ENCODE measurements around the gene ACOXL.

The ACOXL gene

DNA sequence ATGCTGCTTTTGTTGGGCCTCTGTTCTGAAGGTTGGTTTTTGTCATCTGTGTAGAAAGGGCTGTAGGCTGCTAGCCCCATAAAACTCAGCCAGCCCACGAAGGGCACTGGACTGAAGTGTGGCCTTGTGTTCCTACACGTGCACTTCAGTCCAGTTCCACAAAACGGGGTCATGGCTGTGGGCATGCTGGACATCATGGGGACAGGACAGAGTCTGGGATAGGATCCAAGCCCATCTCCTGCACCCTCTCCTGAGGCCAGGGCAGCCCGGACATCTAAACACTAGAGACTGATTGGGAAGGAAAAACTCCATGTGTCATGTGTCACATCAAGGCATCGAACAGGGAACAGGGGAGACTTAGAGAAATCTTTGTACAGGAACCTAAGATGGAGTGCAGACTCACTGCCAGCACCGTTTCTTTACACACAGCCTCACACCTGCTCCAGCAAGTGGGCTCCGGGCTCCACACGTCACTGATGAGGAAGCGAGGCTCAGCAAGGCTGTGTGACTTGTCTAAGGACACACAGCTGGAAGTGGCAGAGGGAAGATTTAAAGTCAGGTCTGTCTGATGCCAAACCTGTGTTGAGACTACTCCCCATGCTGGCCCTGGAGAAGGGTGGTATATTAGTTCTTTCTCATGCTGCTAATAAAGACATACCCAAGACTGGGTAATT is 313.5 kb downstream of the ACOXL start:
- Histone ChIP-seq H3K27me3 (no peaks in the 10 kb centered on the region), H3K4me3 (no peak overlapping the region)

DNA sequence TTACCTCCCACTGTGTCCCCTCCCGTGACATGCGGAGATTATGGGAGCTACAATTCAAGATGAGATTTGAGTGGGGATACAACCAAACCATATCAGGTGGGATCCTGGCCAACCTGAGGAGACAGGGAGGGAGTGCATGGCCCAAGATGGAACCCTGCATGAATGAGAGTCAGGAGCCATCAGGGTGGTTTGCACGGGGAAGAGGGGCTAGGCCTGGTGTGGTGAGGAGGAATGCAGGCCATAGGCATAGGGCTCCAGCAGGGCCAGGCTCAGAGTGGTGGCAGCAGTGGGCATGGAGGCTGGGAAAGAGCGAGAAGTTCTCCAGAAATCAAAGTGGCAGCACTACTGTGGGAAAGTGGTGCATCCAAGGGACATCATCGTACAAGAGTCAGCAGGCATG is 314.3 kb downstream of the ACOXL start:
- Histone ChIP-seq H3K4me2 (no peak overlapping the region), H3K9me3 (replicated peaks in 1 of 11) (peaks cover 8 to 23% (median 17%) of the 10 kb centered on the region in 11 experiments; a peak in 18 of 22 replicates), H3K36me3 (no peaks in the 10 kb centered on the region), H3K4me1 (peaks cover 0 to 74% (median 57%) of the 10 kb centered on the region in 10 experiments; a peak in 17 of 20 replicates), H3K9ac (no peak overlapping the region), H3K27ac (no peak overlapping the region), H3K27me3 (no peaks in the 10 kb centered on the region), H3K4me3 (no peak overlapping the region), H4K20me1 (no peaks in the 10 kb centered on the region)
- no peak for TF ChIP-seq Cebpa-rat (IDR thresholded peaks at IDR 0.05)

More for the DNA sequence above, 313.5 kb downstream of the ACOXL start:
- Histone ChIP-seq H3K9ac (no peak overlapping the region), H3K4me2 (peak overlapping the region in 7 of 11 experiments; percentile 48 to 80 (median 70); a peak in 13 of 22 replicates), H4K20me1 (no peaks in the 10 kb centered on the region), H3K27ac (no peak overlapping the region), H3K4me1 (peaks cover 0 to 69% (median 56%) of the 10 kb centered on the region in 10 experiments; a peak in 17 of 20 replicates), H3K9me3 (replicated peaks in 1 of 11) (peaks cover 8 to 23% (median 17%) of the 10 kb centered on the region in 11 experiments; a peak in 18 of 22 replicates), H3K36me3 (no peaks in the 10 kb centered on the region)
- no peak for TF ChIP-seq Cebpa-rat (IDR thresholded peaks at IDR 0.05)

DNA sequence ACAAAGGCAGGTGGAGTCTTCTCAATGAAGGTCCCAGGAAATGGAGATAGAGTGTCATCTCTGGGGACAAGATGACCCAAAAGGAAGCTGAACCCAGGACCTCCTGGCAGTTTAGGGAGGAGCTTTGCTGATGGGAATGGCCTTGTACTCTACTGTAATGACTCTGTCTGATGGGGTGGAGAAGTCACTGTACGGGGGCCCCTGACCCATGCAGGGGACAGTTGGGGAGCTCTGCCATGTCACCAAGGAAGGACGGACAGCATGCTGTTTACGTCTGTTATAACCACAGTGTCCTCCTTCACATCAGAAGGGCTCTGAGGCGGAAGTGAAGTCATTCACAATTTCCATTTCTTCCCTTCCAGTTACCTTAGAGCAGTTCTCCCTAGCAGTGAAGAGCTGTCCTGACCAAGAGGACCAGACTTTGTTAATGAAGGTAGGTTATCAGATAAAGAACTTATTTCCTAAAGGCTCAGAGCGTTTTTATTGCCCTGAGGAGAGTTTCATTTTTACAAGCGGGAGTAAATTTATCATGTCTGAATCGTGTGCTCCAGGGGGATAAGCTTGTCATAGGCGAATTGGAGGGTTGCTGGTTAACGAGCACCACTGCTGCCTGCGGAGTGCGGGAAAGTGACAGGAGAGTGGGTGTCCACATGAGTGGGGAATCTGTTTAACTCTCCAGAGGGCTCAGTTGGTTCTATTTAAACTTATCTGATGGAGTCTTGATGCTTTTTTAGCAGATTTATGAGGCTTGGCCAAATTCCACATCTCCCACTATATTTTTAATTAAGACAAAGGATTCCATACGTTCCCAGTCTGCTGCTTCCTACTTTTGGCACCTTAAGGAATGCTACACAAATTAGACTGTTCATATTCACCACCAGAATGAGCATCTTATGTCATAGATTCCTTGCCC is 316.7 kb downstream of the ACOXL start:
- no peak overlapping the region; a peak in 1 of 22 replicates for H3K27ac ChIP-seq
- H3K4me2 ChIP-seq, result peak overlapping the region in 9 of 11 experiments; percentile 6 to 73 (median 53); a peak in 16 of 22 replicates
- H4K20me1 ChIP-seq, result no peaks in the 10 kb centered on the region
- H3K4me3 ChIP-seq, result no peak overlapping the region
- no peaks in the 10 kb centered on the region for H3K36me3 ChIP-seq
- H3K27me3 ChIP-seq, result peaks cover 0 to 5% (median 0%) of the 10 kb centered on the region in 11 experiments; a peak in 3 of 22 replicates
- peaks cover 8 to 23% (median 17%) of the 10 kb centered on the region in 11 experiments; a peak in 18 of 22 replicates for H3K9me3 ChIP-seq (replicated peaks in 1 of 11)
- H3K9ac ChIP-seq, result no peak overlapping the region
- H3K4me1 ChIP-seq, result peaks cover 0 to 66% (median 45%) of the 10 kb centered on the region in 10 experiments; a peak in 15 of 20 replicates
- no peak for TF ChIP-seq Cebpa-rat (IDR thresholded peaks at IDR 0.05)

DNA sequence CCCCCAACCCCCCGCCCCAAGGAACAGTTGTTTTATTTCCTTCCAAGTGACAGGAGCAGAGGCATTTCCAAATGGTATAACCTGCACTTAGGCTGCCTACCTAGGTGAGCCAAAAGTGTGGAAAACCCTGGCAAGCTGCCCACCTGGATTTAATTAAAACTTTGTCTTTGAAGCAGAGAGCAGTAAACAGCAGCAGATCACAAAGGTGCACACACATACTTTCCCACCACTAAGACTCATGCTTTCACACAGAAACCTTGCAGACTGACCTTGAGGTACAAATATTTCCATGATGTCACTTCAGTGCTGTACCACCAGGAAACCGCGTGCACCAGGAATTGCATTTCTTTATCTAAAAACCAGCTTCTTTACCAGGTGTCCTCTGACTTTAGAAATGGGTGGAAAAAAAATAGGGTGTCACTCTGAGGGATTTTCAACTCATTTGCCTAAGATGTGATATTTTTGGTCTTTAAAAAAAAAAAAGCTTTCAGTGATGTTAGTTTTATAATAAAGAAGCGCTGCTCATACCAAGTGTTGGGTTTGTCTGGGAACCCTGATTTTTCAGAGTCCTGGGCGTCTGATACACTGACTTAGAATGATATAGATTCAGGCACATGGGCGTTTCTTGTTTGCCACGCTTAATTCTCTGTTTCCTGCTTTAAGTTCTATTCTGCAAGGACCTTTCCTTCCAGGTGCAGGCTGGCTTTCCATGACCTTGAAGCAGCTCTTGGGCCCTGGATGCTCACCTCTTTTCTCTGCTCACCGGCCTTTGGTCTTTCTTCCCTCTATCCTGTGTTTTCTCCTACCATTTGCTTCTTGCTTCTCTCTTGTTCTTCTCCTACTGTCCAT is 317.6 kb downstream of the ACOXL start:
- H3K4me2 ChIP-seq, result peak overlapping the region in 9 of 11 experiments; percentile 9 to 73 (median 53); a peak in 15 of 22 replicates

DNA sequence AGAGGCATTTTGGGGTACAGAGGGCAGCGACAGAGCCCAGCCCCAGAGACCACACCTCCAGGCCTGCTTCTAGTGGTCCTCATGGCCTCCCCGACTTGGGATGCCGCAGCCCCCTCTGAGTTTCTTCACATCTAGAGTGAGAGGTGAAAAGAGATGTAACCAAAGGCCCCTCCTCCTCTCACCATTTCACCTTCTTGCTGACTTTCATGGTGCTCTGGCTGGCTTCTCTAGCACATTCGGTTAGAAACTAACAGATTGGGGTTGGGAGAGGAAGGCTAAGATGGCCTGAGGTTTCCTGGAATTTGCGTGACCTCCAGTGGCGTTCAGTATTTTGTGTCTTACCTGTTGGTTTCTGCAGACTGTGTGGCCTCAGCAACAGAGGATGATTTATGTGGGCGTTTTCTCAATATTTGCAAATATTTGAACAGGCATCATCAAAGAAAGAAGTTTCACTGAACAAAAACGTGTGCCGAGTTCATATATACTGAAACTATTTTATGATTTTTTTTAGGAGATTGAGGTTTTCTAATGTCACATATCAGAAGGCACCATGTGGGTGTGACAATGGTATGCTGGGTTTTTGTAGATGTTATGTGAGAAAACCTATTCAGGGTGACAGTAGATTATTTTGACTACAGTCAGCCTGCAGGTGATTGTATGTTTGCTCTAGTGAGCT is 318.5 kb downstream of the ACOXL start:
- Histone ChIP-seq H3K4me3 (no peak overlapping the region), H3K27me3 (peaks cover 0 to 22% (median 0%) of the 10 kb centered on the region in 11 experiments; a peak in 7 of 22 replicates), H3K4me1 (peaks cover 0 to 66% (median 48%) of the 10 kb centered on the region in 10 experiments; a peak in 16 of 20 replicates), H3K4me2 (peak overlapping the region in 9 of 11 experiments; percentile 9 to 73 (median 53); a peak in 15 of 22 replicates), H3K27ac (no peak overlapping the region), H4K20me1 (no peaks in the 10 kb centered on the region), H3K36me3 (no peaks in the 10 kb centered on the region), H3K9ac (no peak overlapping the region), H3K9me3 (replicated peaks in 1 of 11) (peaks cover 8 to 23% (median 15%) of the 10 kb centered on the region in 11 experiments; a peak in 18 of 22 replicates)
- no peak for TF ChIP-seq Cebpa-rat (IDR thresholded peaks at IDR 0.05)

More for the DNA sequence above, 317.6 kb downstream of the ACOXL start:
- H4K20me1 ChIP-seq, result no peaks in the 10 kb centered on the region
- no peak overlapping the region for H3K9ac ChIP-seq
- H3K27me3 ChIP-seq, result peaks cover 0 to 14% (median 0%) of the 10 kb centered on the region in 11 experiments; a peak in 5 of 22 replicates
- no peaks in the 10 kb centered on the region for H3K36me3 ChIP-seq
- no peak overlapping the region for H3K27ac ChIP-seq
- no peak overlapping the region for H3K4me3 ChIP-seq
- peaks cover 8 to 23% (median 17%) of the 10 kb centered on the region in 11 experiments; a peak in 18 of 22 replicates for H3K9me3 ChIP-seq (replicated peaks in 1 of 11)
- peaks cover 0 to 66% (median 45%) of the 10 kb centered on the region in 10 experiments; a peak in 16 of 20 replicates for H3K4me1 ChIP-seq
- no peak for TF ChIP-seq Cebpa-rat (IDR thresholded peaks at IDR 0.05)

DNA sequence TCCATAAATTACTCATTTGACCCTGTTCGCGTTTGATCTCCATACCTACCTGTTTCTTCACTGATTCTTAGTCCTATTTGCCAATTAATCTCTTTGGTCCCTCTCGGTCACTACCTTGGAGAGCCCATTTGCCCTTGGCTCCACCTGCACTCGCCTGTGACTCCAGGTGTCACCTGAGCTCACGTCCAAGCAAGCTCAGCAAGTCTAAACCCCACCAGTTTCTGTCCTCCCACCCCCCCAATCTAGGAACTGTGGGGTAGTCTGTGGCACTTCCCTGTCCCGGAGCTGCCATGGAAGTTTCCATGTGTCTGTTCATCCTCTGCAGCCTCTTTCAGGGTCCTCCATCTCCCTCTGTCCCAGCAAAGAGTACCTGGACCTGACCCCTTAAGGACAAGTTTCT is 320.2 kb downstream of the ACOXL start:
- Histone ChIP-seq H3K9ac (no peak overlapping the region), H3K9me3 (replicated peaks in 1 of 11) (peaks cover 0 to 12% (median 0%) of the 10 kb centered on the region in 11 experiments; a peak in 3 of 22 replicates), H4K20me1 (peaks cover 0 to 6% (median 0%) of the 10 kb centered on the region in 11 experiments; a peak in 1 of 22 replicates), H3K36me3 (no peaks in the 10 kb centered on the region), H3K4me2 (no peak overlapping the region), H3K4me1 (peaks cover 9 to 82% (median 63%) of the 10 kb centered on the region in 10 experiments), H3K27me3 (peaks cover 0 to 37% (median 0%) of the 10 kb centered on the region in 11 experiments; a peak in 8 of 22 replicates), H3K4me3 (no peak overlapping the region), H3K27ac (no peak overlapping the region)
- TF ChIP-seq Cebpa-rat (IDR thresholded peaks at IDR 0.05), result no peak

DNA sequence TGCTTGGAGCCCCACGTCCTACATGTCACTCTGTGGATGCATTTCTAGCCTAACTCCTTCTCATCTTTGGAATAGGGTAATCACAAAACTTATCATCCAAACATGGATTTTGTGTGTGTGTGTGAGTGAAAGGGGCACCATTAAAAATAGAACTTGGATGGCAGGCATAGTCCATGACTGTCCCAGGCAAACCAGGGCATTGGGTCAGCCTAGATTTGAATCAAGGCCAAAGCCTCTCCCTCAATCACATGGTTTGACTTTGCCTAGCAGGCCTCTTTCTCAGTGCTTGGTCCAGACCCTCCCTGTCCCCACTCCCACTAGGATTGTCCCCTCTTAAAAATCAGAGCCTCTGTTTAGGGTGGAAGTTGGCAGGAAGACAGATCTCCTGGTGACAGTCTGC is 320.9 kb downstream of the ACOXL start:
- TF ChIP-seq Cebpa-rat (IDR thresholded peaks at IDR 0.05), result no peak
- Histone ChIP-seq H3K36me3 (no peaks in the 10 kb centered on the region), H3K27ac (no peak overlapping the region), H3K4me3 (no peak overlapping the region), H3K27me3 (peaks cover 0 to 44% (median 0%) of the 10 kb centered on the region in 11 experiments; a peak in 8 of 22 replicates), H3K9me3 (replicated peaks in 1 of 11) (peaks cover 0 to 9% (median 0%) of the 10 kb centered on the region in 11 experiments; a peak in 2 of 22 replicates), H3K9ac (no peak overlapping the region), H4K20me1 (peaks cover 0 to 7% (median 0%) of the 10 kb centered on the region in 11 experiments; a peak in 1 of 22 replicates), H3K4me1 (peaks cover 14 to 89% (median 69%) of the 10 kb centered on the region in 10 experiments), H3K4me2 (peak overlapping the region in 7 of 11 experiments; percentile 58 to 93 (median 73); a peak in 12 of 22 replicates)
